HepG2 (cell line): ENCODE measurements around the gene CDK10. TPM values are rescaled to one million over a fixed set of nuclear protein-coding genes. Genes with fewer than 3 reads are reported as not detected.
A peak's percentile ranks its signal among the peaks of the same experiment; 100 is the strongest.

Experiments
- HNRNPLL ChIP-seq: fragments of 200-400 bp; formaldehyde crosslinking; IDR thresholded peaks from 2 replicates; pipeline ENCODE4 v1.6.1; 2017; ENCODE audit warnings: mild to moderate bottlenecking, low read depth, low read length; ENCODE audit not compliant: poor library complexity, severe bottlenecking
- NBN ChIP-seq: fragments of 450-650 bp; conservative IDR thresholded peaks from 2 replicates; pipeline ENCODE4 v1.6.1; 2017
- ZBTB1 ChIP-seq: sonication (generic); formaldehyde crosslinking; IDR thresholded peaks from 2 replicates; pipeline ENCODE4 v1.4.0; 2020; ENCODE audit warnings: missing genetic modification reagents, borderline replicate concordance
- ZNF264 ChIP-seq: sonication (generic); formaldehyde crosslinking; IDR thresholded peaks from 2 replicates; pipeline ENCODE4 v1.4.0; 2020; ENCODE audit warnings: missing genetic modification reagents
- ZNF430 ChIP-seq: sonication (generic); formaldehyde crosslinking; IDR thresholded peaks from 2 replicates; pipeline ENCODE4 v1.9.0; 2021; ENCODE audit warnings: mild to moderate bottlenecking, missing genetic modification reagents
- ZNF614 ChIP-seq: IDR thresholded peaks from 2 replicates; pipeline ENCODE4 v1.6.1; 2018; ENCODE audit warnings: missing biosample characterization, missing genetic modification reagents, inconsistent platforms, borderline replicate concordance
- polyA plus RNA-seq, 8 experiments: library from polyadenylated mRNA; depleted of rRNA in 3 of 8; stranded (reverse) in 7 of 8; unstranded in 1 of 8; fragments of >200 nt; fragmentation: Illumina TruSeq in 4 of 8; extraction: Trizol in 4 of 8; gene quantifications; 2 replicates each; pipeline versions ENCODE4 v1.2.1 to v1.2.3, GENCODE V29; 2011 to 2016; ENCODE audit warnings: low read depth in 4 of 8, missing spikeins in 1 of 8, mixed read lengths in 1 of 8; ENCODE audit not compliant: insufficient read depth in 1 of 8
- total RNA-seq, 5 experiments: library from RNA; depleted of rRNA; stranded (reverse); fragments of >200 nt; fragmentation: Illumina TruSeq; extraction: Trizol; gene quantifications; 2 replicates each; pipeline ENCODE4 v1.2.3, GENCODE V29; 2016; ENCODE audit warnings: low read depth in 1 of 5
- TF ChIP-seq, protein P1 (sequence below): sonication (generic); formaldehyde crosslinking; IDR thresholded peaks from 2 replicates; pipeline ENCODE4 v1.4.0; 2020; ENCODE audit warnings: missing genetic modification reagents, borderline replicate concordance
- TF ChIP-seq, protein P2 (sequence below): sonication (generic); formaldehyde crosslinking; IDR thresholded peaks from 2 replicates; pipeline ENCODE4 v1.4.0; 2020; ENCODE audit warnings: mild to moderate bottlenecking, missing genetic modification reagents
- TF ChIP-seq, protein P3 (sequence below): sonication (generic); formaldehyde crosslinking; IDR thresholded peaks from 2 replicates; pipeline ENCODE4 v1.5.0; 2020; ENCODE audit warnings: mild to moderate bottlenecking, low read depth, missing genetic modification reagents, borderline replicate concordance
- TF ChIP-seq, protein P4 (sequence below): sonication (generic); formaldehyde crosslinking; IDR thresholded peaks from 2 replicates; pipeline ENCODE4 v1.8.1; 2023; ENCODE audit warnings: mild to moderate bottlenecking, moderate library complexity, missing genetic modification reagents
- TF ChIP-seq, protein P5 (sequence below): sonication (generic); formaldehyde crosslinking; IDR thresholded peaks from 2 replicates; pipeline ENCODE4 v1.4.0; 2020; ENCODE audit warnings: missing genetic modification reagents

CDK10 gene
- total and polyA plus RNA-seq, 2 of the 13 experiments (the other 11 are each of a cell fraction or from before 2014, with no cell fraction given) = 2.5 to 3.9 TPM

DNA sequence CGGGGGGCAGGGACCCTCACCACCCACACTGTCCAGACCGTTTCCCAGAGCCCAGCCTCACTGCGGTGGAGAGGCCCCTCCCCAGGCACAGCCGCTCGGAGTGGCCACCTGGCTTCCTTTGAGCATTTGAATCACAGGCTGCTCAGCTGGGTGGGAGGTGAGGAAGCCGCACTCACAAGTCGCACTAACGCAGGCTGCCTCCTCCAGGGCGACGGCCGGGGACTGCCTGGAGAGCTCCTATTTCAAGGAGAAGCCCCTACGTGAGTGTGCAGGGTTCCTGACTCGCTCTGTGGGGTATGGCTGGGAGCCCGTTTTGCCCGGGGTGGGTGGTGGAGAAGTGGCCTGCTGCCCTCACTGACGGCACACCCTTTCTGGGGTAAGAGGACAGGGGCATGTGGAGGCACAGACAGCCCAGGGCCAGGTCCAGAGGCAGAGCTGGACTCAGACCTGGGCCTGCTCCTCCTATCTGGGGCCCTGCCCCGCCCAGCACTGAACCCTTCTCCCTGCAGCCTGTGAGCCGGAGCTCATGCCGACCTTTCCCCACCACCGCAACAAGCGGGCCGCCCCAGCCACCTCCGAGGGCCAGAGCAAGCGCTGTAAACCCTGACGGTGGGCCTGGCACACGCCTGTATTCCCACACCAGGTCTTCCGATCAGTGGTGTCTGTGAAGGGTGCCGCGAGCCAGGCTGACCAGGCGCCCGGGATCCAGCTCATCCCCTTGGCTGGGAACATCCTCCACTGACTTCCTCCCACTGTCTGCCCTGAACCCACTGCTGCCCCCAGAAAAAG, 8.8 kb downstream of the CDK10 start (continued):
- TF ChIP-seq, protein P1, sequence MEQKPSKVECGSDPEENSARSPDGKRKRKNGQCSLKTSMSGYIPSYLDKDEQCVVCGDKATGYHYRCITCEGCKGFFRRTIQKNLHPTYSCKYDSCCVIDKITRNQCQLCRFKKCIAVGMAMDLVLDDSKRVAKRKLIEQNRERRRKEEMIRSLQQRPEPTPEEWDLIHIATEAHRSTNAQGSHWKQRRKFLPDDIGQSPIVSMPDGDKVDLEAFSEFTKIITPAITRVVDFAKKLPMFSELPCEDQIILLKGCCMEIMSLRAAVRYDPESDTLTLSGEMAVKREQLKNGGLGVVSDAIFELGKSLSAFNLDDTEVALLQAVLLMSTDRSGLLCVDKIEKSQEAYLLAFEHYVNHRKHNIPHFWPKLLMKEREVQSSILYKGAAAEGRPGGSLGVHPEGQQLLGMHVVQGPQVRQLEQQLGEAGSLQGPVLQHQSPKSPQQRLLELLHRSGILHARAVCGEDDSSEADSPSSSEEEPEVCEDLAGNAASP (CRISPR knock-in tag) = no peak
- TF ChIP-seq NBN (no peak), ZNF430 (CRISPR knock-in tag) (no peak), ZNF264 (no peak), HNRNPLL (peak; percentile 76), ZNF614 (no peak), ZBTB1 (CRISPR knock-in tag) (no peak)
- TF ChIP-seq, protein P2, sequence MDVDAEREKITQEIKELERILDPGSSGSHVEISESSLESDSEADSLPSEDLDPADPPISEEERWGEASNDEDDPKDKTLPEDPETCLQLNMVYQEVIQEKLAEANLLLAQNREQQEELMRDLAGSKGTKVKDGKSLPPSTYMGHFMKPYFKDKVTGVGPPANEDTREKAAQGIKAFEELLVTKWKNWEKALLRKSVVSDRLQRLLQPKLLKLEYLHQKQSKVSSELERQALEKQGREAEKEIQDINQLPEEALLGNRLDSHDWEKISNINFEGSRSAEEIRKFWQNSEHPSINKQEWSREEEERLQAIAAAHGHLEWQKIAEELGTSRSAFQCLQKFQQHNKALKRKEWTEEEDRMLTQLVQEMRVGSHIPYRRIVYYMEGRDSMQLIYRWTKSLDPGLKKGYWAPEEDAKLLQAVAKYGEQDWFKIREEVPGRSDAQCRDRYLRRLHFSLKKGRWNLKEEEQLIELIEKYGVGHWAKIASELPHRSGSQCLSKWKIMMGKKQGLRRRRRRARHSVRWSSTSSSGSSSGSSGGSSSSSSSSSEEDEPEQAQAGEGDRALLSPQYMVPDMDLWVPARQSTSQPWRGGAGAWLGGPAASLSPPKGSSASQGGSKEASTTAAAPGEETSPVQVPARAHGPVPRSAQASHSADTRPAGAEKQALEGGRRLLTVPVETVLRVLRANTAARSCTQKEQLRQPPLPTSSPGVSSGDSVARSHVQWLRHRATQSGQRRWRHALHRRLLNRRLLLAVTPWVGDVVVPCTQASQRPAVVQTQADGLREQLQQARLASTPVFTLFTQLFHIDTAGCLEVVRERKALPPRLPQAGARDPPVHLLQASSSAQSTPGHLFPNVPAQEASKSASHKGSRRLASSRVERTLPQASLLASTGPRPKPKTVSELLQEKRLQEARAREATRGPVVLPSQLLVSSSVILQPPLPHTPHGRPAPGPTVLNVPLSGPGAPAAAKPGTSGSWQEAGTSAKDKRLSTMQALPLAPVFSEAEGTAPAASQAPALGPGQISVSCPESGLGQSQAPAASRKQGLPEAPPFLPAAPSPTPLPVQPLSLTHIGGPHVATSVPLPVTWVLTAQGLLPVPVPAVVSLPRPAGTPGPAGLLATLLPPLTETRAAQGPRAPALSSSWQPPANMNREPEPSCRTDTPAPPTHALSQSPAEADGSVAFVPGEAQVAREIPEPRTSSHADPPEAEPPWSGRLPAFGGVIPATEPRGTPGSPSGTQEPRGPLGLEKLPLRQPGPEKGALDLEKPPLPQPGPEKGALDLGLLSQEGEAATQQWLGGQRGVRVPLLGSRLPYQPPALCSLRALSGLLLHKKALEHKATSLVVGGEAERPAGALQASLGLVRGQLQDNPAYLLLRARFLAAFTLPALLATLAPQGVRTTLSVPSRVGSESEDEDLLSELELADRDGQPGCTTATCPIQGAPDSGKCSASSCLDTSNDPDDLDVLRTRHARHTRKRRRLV = no peak
- TF ChIP-seq, protein P3, sequence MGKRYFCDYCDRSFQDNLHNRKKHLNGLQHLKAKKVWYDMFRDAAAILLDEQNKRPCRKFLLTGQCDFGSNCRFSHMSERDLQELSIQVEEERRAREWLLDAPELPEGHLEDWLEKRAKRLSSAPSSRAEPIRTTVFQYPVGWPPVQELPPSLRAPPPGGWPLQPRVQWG (CRISPR knock-in tag) = no peak
- TF ChIP-seq, protein P4, sequence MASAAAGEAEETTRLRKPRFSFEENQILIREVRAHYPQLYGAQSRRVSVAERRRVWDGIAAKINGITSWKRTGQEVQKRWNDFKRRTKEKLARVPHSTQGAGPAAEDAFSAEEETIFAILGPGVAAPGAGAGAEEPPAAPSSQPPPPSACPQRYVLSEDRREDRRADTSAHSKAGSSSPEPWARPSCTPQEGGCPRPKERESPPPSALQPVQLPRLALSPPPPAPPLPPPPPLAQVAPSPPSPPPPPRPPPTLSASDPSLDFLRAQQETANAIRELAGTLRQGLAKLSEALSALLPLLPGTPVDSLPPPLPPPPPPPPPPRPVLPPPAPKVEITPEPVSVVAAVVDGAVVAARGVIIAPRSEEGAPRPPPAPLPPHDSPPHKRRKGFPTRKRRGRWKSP = no peak; the same call in 1 of the 2 replicates
- TF ChIP-seq, protein P5, sequence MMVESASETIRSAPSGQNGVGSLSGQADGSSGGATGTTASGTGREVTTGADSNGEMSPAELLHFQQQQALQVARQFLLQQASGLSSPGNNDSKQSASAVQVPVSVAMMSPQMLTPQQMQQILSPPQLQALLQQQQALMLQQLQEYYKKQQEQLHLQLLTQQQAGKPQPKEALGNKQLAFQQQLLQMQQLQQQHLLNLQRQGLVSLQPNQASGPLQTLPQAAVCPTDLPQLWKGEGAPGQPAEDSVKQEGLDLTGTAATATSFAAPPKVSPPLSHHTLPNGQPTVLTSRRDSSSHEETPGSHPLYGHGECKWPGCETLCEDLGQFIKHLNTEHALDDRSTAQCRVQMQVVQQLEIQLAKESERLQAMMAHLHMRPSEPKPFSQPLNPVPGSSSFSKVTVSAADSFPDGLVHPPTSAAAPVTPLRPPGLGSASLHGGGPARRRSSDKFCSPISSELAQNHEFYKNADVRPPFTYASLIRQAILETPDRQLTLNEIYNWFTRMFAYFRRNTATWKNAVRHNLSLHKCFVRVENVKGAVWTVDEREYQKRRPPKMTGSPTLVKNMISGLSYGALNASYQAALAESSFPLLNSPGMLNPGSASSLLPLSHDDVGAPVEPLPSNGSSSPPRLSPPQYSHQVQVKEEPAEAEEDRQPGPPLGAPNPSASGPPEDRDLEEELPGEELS (CRISPR knock-in tag) = 0 out of 2 replicates have a peak, but pooled peaks have one; percentile 37
